GM19025 (cell line): ENCODE results near the gene EDN1.

Experiments
- ATAC-seq: cut with Tn5 transposase; IDR thresholded peaks from one replicate; pipeline ENCODE4 v1.9.1; 2021; ENCODE audit warnings: mild to moderate bottlenecking, low read depth, moderate library complexity; ENCODE audit not compliant: unreplicated experiment

EDN1 gene

DNA sequence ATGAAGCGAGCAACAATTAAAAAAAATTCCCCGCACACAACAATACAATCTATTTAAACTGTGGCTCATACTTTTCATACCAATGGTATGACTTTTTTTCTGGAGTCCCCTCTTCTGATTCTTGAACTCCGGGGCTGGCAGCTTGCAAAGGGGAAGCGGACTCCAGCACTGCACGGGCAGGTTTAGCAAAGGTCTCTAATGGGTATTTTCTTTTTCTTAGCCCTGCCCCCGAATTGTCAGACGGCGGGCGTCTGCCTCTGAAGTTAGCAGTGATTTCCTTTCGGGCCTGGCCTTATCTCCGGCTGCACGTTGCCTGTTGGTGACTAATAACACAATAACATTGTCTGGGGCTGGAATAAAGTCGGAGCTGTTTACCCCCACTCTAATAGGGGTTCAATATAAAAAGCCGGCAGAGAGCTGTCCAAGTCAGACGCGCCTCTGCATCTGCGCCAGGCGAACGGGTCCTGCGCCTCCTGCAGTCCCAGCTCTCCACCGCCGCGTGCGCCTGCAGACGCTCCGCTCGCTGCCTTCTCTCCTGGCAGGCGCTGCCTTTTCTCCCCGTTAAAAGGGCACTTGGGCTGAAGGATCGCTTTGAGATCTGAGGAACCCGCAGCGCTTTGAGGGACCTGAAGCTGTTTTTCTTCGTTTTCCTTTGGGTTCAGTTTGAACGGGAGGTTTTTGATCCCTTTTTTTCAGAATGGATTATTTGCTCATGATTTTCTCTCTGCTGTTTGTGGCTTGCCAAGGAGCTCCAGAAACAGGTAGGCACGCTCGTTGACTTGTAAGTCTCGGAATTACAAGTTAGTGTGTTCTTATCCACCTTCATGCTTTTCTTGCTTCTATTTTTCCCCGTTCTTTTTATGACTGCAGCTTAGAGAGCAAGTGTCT is at the start of gene EDN1:
Gene EDN1 (plus strand): TSS at position 429 of the 888 bp plus-strand sequence. CDS start 269 bp downstream, at position 698.
- ATAC-seq: peak; percentile 76

- no peak for ATAC-seq
Measured at GRCh38 chr6:12241493-12242175, 48.5 kb upstream of the EDN1 start.

GRCh38 chr6:12243169-12243568 is 47.0 kb upstream of the EDN1 start:
- ATAC-seq: no peak

DNA sequence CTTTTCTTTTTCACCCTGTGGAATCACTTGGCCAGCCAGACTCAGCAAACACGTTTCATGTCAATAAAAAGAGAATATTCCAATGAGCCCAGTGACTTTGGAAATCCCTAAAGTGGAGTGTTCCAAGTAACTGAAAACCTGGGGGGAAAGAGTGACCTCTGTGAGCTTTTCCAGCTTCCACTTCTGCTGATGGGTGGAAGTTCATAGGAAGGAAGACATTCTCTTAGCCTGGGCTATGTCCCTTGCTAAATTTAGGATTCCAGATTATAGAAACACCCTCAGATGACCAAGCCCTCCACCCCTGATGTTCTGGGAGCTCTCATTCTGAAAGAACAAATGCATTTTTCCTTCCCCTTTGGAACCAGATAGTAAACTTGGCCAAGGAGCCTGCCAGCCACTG is 44.8 kb upstream of the EDN1 start:
- ATAC-seq: no peak

DNA sequence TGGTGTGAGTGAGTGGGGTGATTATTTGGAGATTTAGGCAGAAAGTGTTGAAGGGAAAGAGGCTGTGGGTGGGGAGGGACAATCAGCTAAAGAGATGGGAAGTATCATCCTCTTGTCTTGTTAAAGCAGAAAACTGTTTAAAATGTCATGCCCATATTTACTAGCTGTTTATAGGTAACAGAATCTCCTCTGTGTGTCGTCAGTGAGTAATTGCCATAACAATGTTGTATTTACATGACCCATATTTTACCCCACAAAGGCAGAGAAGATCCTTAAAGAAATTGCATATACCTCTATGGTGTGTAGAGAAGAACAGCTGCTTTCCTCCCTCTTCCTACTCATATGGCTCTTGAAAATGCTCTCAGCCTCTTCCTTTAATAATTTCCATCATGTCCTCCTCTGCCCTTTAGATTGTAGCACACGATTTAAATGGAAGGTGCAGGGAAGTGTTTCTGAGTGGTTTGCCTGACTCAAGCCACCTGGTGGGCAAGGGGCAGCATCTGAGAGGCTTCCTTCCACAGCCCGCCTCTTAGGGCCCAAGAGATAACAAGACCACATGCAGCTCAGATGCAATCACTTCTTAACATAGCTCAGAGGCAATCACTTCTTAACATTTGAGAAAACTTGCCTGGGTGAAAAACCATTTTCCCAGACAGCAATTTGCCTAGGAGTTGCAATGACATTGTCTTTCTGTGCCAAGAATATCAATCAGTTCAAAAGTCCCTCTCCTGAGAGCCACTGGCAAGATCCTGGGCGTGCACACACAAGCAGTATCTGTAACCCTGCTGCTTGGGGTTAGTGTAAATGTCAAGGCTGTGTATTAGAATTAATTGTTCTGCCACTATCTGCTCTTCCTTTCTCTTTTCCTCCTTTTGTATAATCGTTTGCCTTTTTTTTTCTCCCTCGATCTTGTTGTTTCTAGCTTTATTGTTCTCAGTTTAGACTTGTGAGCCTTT is 44.1 kb upstream of the EDN1 start:
- ATAC-seq: no peak

DNA sequence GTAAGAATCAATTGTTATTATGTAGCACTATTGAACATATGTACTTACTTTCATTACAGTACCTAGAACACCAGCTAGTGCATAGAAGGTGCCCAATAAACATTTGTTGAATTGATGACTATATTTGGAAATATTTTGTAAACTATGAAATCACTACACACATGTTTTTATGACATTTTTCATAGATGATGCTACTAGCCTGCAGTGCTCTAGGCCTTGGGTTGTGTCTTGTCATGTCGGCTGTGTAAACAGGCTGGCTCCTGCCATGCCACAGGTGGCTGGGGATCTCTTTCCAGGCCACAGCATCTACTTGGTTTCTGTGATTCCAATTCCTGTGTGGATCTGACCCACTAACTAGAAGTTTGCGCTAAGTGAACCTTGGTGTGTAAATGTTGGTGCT is 43.3 kb upstream of the EDN1 start:
- no peak for ATAC-seq

DNA sequence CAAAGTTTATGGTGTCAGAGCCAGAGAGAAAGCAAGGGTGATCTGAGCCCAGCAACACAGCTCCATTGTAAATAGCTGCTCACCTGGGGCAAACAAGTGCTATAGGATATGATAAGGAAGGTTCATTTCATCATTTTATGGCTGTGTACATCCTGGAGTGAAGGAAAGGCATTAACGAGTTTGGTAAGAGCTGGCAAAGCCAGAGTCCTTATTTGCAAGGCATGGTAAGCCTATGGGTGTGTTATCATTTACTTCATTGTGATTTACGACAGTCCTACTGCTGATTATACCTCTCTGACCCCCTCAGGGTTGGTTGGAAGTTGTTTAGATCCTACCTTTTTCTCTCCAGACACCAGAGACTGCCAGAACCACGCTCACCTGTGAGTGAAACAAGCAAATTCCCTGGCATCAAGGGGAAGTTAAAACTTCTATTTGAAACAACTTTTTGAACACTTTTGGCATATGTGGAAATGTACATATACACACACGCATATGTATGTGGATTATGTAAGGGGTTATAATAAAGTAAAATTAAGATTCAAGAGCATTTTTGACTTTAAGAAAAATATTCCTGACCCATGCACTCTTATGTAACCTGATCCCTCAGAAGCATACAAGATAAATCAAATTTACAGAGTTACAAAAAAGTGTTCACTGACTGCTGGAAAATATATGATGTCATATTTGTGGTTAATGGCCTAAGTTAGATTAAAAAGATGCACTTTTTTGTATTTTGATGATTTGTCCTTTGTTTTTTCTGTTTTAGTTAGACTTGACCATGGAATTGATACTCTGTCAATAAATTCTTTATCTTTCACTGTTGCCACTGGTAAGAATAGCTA is 40.4 kb upstream of the EDN1 start:
- no peak for ATAC-seq

- ATAC-seq: no peak
Measured at GRCh38 chr6:12250383-12250770, 39.8 kb upstream of the EDN1 start.

DNA sequence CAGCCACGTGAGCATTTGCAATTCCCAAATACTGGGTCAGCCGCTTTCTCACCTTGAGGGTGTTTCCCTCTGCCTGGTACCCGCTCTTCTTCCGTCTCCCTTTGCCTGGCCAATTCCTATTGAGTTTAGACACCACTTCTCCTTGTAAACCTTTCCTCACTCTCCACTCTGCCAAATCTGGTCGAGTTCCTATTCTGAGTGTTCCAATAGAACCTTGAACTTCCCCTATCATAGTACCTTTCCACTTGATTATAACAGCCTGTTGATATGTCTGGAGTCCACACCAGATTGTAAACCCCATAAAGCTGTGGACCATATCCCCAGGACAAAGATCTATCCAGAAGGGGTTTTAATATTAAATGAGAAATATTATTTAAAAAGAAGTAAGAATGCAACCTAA is 36.0 kb upstream of the EDN1 start:
- no peak for ATAC-seq

- no peak for ATAC-seq
Measured at GRCh38 chr6:12258191-12258590, 32.0 kb upstream of the EDN1 start.

DNA sequence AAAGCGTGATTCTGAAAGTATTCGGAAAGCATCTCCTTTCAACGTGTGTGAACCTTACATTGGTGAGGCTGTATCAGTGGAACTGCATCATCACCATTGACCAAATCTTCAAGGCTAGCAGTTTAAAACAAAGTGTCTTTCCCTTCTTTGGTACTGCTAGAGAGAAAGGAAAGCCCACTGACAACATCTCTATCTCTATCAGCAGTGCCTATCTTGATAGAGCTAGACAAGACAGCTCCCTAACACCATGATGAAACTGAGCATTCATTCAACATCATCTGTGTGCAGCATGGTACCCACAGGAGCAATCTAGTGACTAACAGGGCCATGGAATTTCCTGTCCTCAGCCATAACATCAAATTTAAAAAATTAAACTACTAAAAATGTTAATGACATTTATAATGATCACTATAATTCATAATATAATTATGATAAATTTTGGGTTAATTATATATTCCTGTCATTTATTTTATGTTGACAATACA is 31.5 kb upstream of the EDN1 start:
- no peak for ATAC-seq

DNA sequence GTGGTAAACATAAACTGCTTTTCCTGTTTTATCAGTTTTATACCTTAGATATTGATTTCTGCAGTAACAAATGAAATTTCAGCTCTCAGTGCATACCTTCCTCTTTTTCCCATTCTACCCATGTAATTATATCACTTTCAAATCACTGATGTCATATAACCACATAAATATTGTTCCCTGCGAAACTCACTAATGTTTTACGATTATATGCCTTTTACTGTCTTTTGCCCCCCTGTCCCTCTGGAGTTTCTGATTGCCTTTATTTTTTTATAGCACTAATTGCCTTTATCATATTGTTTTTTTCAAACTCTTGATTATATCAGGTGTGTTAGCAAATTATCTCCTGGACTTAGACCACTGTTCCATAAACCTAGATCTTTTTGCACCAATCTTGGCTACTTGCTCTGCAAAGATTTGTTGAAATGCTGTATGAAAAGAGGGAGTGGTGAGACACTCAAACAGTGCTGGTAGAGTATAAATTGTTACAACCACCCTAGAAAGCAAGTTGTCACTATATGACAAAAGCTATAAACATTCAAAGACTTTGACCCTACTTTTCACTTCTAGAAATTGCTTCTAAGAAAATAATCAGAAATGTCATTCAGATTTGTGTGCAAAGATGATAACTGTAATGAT is 29.6 kb upstream of the EDN1 start:
- ATAC-seq: no peak

GRCh38 chr6:12261502-12261901 is 28.7 kb upstream of the EDN1 start:
- no peak for ATAC-seq

GRCh38 chr6:12262236-12263061 is 27.7 kb upstream of the EDN1 start:
- no peak for ATAC-seq

- no peak for ATAC-seq
Measured at GRCh38 chr6:12263403-12263802, 26.8 kb upstream of the EDN1 start.

GRCh38 chr6:12264671-12265070 is 25.5 kb upstream of the EDN1 start:
- no peak for ATAC-seq

- ATAC-seq: no peak
Measured at GRCh38 chr6:12265296-12265695, 24.9 kb upstream of the EDN1 start.

GRCh38 chr6:12265791-12266190 is 24.4 kb upstream of the EDN1 start:
- no peak for ATAC-seq
